HEK293 (cell line): ENCODE measurements around the gene FUT8.

ENCODE experiments used
- CTCF ChIA-PET: fragments of 350-600 bp; formaldehyde crosslinking; extraction: SDS; loops from one replicate; lab custom pipeline; 2021; ENCODE audit warnings: antibody characterized with exemption; lab: Yijun Ruan, JAX
- POLR2A ChIA-PET: fragments of 300-600 bp; formaldehyde crosslinking; extraction: SDS; loops from one replicate; lab custom pipeline; 2020; ENCODE audit warnings: antibody characterized with exemption, inconsistent platforms; lab: Yijun Ruan, JAX
- H3K27ac ChIP-seq: fragments of 200-500 bp; sonication (Bioruptor generic); 2 replicates; pipeline ENCODE4 v1.5.1; 2014; ENCODE audit warnings: low read depth, low read length, control low read depth, inconsistent platforms; ENCODE audit errors: extremely low read depth
- H3K36me3 ChIP-seq, 2 experiments: fragments of 200-500 bp in 1 of 2; sonication (Bioruptor generic) in 1 of 2; 1 replicate in 1 of 2; 2 replicates in 1 of 2; pipeline ENCODE4 v1.5.1; 2014 to 2017; ENCODE audit warnings: inconsistent platforms in 2 of 2, low read length in 2 of 2; ENCODE audit not compliant: control insufficient read depth in 2 of 2, insufficient read depth in 1 of 2
- H3K4me1 ChIP-seq: fragments of 200-500 bp; sonication (Bioruptor generic); 2 replicates; pipeline ENCODE4 v1.5.1; 2014; ENCODE audit warnings: mild to moderate bottlenecking, low read length, inconsistent platforms; ENCODE audit not compliant: control insufficient read depth, insufficient read depth
- H3K4me3 ChIP-seq: 2 replicates; pipeline ENCODE4 v1.5.1; 2011; ENCODE audit warnings: low read depth, mild to moderate bottlenecking, control low read depth, low read length, moderate library complexity
- H3K9me3 ChIP-seq: fragments of 200-500 bp; sonication (Bioruptor generic); 2 replicates; pipeline ENCODE4 v1.5.1; 2014; ENCODE audit warnings: low read depth, low read length, inconsistent platforms; ENCODE audit not compliant: control insufficient read depth, insufficient read depth
- ATF2 ChIP-seq: fragments of 450-650 bp; formaldehyde crosslinking; IDR thresholded peaks from 2 replicates; pipeline ENCODE4 v1.5.1; 2016; ENCODE audit warnings: missing biosample characterization, missing genetic modification characterization, low read depth
- GLIS1 ChIP-seq: fragments of 450-650 bp; formaldehyde crosslinking; IDR thresholded peaks from 2 replicates; pipeline ENCODE4 v1.5.1; 2016; ENCODE audit warnings: missing biosample characterization, missing genetic modification characterization
- GLIS2 ChIP-seq: fragments of 450-650 bp; formaldehyde crosslinking; IDR thresholded peaks from 2 replicates; pipeline ENCODE4 v1.5.1; 2016; ENCODE audit warnings: missing biosample characterization, missing genetic modification characterization
- HOXC10 ChIP-seq: sonication (generic); formaldehyde crosslinking; IDR thresholded peaks from 2 replicates; pipeline ENCODE4 v1.8.1; 2023; ENCODE audit warnings: mild to moderate bottlenecking, missing genetic modification reagents
- KLF7 ChIP-seq: fragments of 450-650 bp; formaldehyde crosslinking; IDR thresholded peaks from 2 replicates; pipeline ENCODE4 v1.5.1; 2016; ENCODE audit warnings: missing biosample characterization, missing genetic modification characterization, borderline replicate concordance
- OSR2 ChIP-seq: fragments of 450-650 bp; formaldehyde crosslinking; IDR thresholded peaks from 2 replicates; pipeline ENCODE4 v1.5.1; 2016; ENCODE audit warnings: missing biosample characterization, missing genetic modification characterization
- SALL2 ChIP-seq: fragments of 450-650 bp; formaldehyde crosslinking; IDR thresholded peaks from 2 replicates; pipeline ENCODE4 v1.5.0; 2017; ENCODE audit warnings: missing biosample characterization, mild to moderate bottlenecking, missing genetic modification characterization, borderline replicate concordance
- SP3 ChIP-seq: fragments of 450-650 bp; formaldehyde crosslinking; IDR thresholded peaks from 2 replicates; pipeline ENCODE4 v1.5.1; 2016; ENCODE audit warnings: missing biosample characterization, missing genetic modification characterization
- WT1 ChIP-seq: fragments of 450-650 bp; formaldehyde crosslinking; IDR thresholded peaks from 2 replicates; pipeline ENCODE4 v1.5.1; 2016; ENCODE audit warnings: missing biosample characterization, missing genetic modification characterization
- ZBTB1 ChIP-seq: fragments of 450-650 bp; formaldehyde crosslinking; IDR thresholded peaks from 2 replicates; pipeline ENCODE4 v1.5.1; 2016; ENCODE audit warnings: missing biosample characterization, missing genetic modification characterization
- ZFP41 ChIP-seq: fragments of 450-650 bp; formaldehyde crosslinking; IDR thresholded peaks from 2 replicates; pipeline ENCODE4 v1.5.1; 2016; ENCODE audit warnings: missing biosample characterization, missing genetic modification characterization, borderline replicate concordance
- ZNF23 ChIP-seq: fragments of 450-650 bp; formaldehyde crosslinking; IDR thresholded peaks from 2 replicates; pipeline ENCODE4 v1.5.1; 2016; ENCODE audit warnings: missing biosample characterization, missing genetic modification characterization, borderline replicate concordance
- ZNF239 ChIP-seq: fragments of 450-650 bp; formaldehyde crosslinking; IDR thresholded peaks from 2 replicates; pipeline ENCODE4 v1.5.1; 2016; ENCODE audit warnings: missing biosample characterization, missing genetic modification characterization
- ZNF362 ChIP-seq: fragments of 450-650 bp; formaldehyde crosslinking; IDR thresholded peaks from 2 replicates; pipeline ENCODE4 v1.5.1; 2016; ENCODE audit warnings: missing biosample characterization, missing genetic modification characterization
- ZNF398 ChIP-seq: fragments of 450-650 bp; formaldehyde crosslinking; IDR thresholded peaks from 2 replicates; pipeline ENCODE4 v1.5.1; 2017; ENCODE audit warnings: missing biosample characterization, missing genetic modification characterization
- ZNF48 ChIP-seq: fragments of 450-650 bp; formaldehyde crosslinking; IDR thresholded peaks from 2 replicates; pipeline ENCODE4 v1.5.1; 2016; ENCODE audit warnings: missing biosample characterization, missing genetic modification characterization
- ZNF514 ChIP-seq: fragments of 450-650 bp; formaldehyde crosslinking; IDR thresholded peaks from 2 replicates; pipeline ENCODE4 v1.5.1; 2016; ENCODE audit warnings: missing biosample characterization, missing genetic modification characterization
- ZNF518A ChIP-seq: fragments of 450-650 bp; formaldehyde crosslinking; conservative IDR thresholded peaks from 2 replicates; pipeline ENCODE4 v1.5.1; 2016; ENCODE audit warnings: low read depth, missing biosample characterization, missing genetic modification characterization
- ZNF629 ChIP-seq: fragments of 450-650 bp; formaldehyde crosslinking; IDR thresholded peaks from 2 replicates; pipeline ENCODE4 v1.5.1; 2017; ENCODE audit warnings: missing biosample characterization, missing genetic modification characterization
- TF ChIP-seq, protein P1 (sequence below): fragments of 450-650 bp; IDR thresholded peaks from 2 replicates; pipeline ENCODE4 v1.5.1; 2018; ENCODE audit warnings: missing biosample characterization, missing genetic modification characterization

FUT8 gene

DNA sequence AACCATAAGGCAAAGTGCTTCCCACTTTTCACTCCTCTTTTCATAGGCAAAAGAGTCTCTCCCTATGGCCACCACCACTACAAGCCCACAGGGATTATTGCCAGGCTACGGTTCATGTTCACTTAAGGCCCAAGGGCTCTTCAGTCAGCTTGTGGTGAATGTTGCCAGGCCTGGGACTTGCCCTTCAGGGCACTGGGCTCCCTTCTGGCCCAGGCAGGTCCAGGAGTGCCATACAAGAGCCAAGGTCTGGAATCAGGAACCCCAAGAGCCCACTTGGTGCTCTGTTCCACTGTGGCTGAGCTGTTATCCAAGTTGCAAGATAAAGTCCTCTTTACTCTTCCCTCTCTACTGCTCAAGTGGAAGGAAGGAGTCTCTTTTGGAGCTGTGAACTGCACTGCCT is 307.6 kb downstream of the FUT8 start (continued):
- TF ChIP-seq ATF2 (tag by site-specific recombination) = no peak

DNA sequence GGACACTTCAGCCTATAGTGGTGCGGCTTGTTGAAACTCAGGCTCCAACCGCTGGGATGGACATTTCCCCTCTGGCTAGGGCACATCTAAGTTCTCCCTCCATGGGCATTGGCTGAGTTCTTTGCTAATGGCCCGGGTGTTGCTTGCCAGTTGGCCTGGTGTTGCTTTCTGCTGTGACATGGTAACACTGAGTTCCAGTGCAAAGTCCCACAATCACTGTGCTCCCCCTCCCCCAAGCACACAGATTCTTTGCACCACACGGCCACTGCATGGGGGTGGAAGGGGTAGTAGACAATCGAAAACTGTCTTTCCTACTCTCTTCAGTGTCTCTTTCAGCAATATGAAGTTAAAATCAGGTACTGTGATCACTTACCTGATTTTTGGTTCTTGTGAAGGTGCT is 308.2 kb downstream of the FUT8 start:
- H3K36me3 ChIP-seq = no peaks in the 10 kb centered on the region
- no peak for TF ChIP-seq ZNF629 (tag by site-specific recombination)
- no peak for TF ChIP-seq ZNF48 (tag by site-specific recombination)
- TF ChIP-seq SALL2 (tag by site-specific recombination) = no peak
- TF ChIP-seq OSR2 (tag by site-specific recombination) = no peak
- TF ChIP-seq KLF7 = no peak
- TF ChIP-seq GLIS2 = no peak
- no peak for TF ChIP-seq SP3 (tag by site-specific recombination)
- no peak for TF ChIP-seq ZNF239
- no peak for TF ChIP-seq ZNF362 (tag by site-specific recombination)
- TF ChIP-seq ZNF23 (tag by site-specific recombination) = no peak
- TF ChIP-seq, protein P1, sequence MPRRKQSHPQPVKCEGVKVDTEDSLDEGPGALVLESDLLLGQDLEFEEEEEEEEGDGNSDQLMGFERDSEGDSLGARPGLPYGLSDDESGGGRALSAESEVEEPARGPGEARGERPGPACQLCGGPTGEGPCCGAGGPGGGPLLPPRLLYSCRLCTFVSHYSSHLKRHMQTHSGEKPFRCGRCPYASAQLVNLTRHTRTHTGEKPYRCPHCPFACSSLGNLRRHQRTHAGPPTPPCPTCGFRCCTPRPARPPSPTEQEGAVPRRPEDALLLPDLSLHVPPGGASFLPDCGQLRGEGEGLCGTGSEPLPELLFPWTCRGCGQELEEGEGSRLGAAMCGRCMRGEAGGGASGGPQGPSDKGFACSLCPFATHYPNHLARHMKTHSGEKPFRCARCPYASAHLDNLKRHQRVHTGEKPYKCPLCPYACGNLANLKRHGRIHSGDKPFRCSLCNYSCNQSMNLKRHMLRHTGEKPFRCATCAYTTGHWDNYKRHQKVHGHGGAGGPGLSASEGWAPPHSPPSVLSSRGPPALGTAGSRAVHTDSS (tag by site-specific recombination) = no peak
- TF ChIP-seq ZBTB1 = no peak
- no peak for TF ChIP-seq ZNF518A (tag by site-specific recombination)
- no peak for TF ChIP-seq HOXC10 (CRISPR knock-in tag)
- TF ChIP-seq ZNF514 (tag by site-specific recombination) = no peak
- TF ChIP-seq ZNF398 (tag by site-specific recombination) = no peak
- no peak for TF ChIP-seq WT1
- no peak for TF ChIP-seq GLIS1 (tag by site-specific recombination)
- no peak for TF ChIP-seq ZFP41
- ChIA-PET CTCF (no interaction called here), POLR2A (no interaction called here)
- H3K4me3 ChIP-seq = no peak overlapping the region
- no peaks in the 10 kb centered on the region for H3K9me3 ChIP-seq
- H3K4me1 ChIP-seq = no peaks in the 10 kb centered on the region
- H3K27ac ChIP-seq = no peak overlapping the region
